Measurements from ENCODE around the gene DNAJB12.

DNA sequence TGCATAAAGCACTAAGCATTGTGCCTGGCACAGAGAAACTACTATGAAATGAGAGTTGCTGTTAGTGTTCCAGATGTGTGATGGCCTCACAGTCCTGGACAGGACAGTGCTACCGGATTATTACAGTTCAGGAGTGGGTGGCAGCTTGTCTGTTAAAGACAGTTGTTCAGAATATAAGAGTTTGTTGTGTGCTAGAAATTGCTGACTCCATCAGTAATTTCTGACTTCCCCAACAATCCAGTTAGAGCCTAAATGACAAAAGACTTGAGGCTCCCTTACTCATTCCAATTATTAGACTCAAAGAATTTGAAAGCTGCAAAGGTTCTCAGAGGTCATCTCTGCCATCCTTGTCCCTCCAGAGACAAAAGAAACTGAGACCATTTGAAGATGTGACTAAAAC, 34.3 kb upstream of the DNAJB12 start:
- TF ChIP-seq, protein P1, sequence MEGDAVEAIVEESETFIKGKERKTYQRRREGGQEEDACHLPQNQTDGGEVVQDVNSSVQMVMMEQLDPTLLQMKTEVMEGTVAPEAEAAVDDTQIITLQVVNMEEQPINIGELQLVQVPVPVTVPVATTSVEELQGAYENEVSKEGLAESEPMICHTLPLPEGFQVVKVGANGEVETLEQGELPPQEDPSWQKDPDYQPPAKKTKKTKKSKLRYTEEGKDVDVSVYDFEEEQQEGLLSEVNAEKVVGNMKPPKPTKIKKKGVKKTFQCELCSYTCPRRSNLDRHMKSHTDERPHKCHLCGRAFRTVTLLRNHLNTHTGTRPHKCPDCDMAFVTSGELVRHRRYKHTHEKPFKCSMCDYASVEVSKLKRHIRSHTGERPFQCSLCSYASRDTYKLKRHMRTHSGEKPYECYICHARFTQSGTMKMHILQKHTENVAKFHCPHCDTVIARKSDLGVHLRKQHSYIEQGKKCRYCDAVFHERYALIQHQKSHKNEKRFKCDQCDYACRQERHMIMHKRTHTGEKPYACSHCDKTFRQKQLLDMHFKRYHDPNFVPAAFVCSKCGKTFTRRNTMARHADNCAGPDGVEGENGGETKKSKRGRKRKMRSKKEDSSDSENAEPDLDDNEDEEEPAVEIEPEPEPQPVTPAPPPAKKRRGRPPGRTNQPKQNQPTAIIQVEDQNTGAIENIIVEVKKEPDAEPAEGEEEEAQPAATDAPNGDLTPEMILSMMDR (IDR thresholded peaks at IDR 0.05) = no peak
- TF ChIP-seq EP300 (IDR thresholded peaks at IDR 0.05) = no peak

All from ovary (tissue), 3 donors.